ENCODE measurements around the gene GTF2A1L.
"Not testable (repeated sequence)": the region's sequence is repeated elsewhere in the genome, so short reads cannot be mapped to it uniquely, and the experiment has no call there.

The GTF2A1L gene

DNA sequence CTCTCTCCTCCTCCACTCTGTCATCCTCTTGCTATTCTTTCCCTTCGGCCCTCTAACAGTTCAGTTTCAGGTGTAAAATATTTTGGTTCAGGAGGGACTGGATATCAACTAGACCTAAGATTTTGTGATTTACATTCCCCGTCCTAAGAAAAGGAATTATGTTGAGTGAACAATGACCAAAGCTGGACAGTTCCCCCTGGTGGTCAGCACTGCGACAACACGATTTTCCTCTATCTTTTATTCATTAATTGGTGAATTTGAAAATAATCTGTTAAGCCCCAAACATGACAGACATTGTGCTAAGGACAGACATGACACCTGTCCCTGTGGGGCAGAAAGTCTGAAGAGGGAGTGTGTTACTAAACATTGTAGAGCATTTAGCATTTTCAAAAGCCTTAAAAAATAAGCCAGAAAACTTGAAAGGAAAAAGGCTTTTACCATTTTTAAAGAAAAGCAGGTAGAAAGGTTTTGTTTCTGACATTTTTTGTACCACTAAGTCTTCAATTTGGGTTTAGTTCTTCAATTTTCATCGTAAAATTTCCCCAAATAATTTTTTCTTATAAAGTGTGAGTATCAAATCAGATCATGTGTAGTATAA is 28.4 kb upstream of the GTF2A1L start:
- TF ChIP-seq, protein P1, sequence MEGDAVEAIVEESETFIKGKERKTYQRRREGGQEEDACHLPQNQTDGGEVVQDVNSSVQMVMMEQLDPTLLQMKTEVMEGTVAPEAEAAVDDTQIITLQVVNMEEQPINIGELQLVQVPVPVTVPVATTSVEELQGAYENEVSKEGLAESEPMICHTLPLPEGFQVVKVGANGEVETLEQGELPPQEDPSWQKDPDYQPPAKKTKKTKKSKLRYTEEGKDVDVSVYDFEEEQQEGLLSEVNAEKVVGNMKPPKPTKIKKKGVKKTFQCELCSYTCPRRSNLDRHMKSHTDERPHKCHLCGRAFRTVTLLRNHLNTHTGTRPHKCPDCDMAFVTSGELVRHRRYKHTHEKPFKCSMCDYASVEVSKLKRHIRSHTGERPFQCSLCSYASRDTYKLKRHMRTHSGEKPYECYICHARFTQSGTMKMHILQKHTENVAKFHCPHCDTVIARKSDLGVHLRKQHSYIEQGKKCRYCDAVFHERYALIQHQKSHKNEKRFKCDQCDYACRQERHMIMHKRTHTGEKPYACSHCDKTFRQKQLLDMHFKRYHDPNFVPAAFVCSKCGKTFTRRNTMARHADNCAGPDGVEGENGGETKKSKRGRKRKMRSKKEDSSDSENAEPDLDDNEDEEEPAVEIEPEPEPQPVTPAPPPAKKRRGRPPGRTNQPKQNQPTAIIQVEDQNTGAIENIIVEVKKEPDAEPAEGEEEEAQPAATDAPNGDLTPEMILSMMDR (IDR thresholded peaks at IDR 0.05; ENCODE audit: borderline replicate concordance, control extremely low read depth, extremely low read depth, insufficient read depth, missing control alignments): peak; percentile 23
- peak; percentile 40 for DNase-seq (ENCODE audit: low spot score)
- in situ Hi-C loops (cut with MboI; ENCODE audit: low sequenced_read_pairs, unreplicated experiment): no loop called here

GRCh38 chr2:48590017-48590416 is 27.6 kb upstream of the GTF2A1L start:
- in situ Hi-C loops (cut with MboI; ENCODE audit: low sequenced_read_pairs, unreplicated experiment): no loop called here
- DNase-seq (ENCODE audit: low spot score): no peak
- TF ChIP-seq, protein P1 (IDR thresholded peaks at IDR 0.05; ENCODE audit: borderline replicate concordance, control extremely low read depth, extremely low read depth, insufficient read depth, missing control alignments): no peak

DNA sequence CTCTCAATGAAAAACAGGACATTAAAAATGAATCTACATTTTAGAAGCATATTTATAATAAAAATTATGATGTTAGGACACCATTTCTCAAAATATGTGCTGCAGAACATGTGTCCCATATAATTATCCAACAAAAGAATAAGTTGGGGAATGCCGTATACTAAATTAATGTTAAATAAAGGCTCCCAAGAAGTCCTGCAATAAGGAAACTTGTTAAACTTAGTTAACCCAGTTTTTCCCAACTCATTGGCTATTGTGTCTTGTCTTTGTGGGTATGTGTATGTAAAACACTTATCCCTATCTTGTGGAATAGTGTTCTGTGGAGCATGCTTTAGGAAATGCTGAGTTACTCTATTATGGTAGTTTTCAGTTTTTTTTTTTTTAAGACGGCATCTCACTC is 25.6 kb upstream of the GTF2A1L start:
- in situ Hi-C loops (cut with MboI; ENCODE audit: low sequenced_read_pairs, unreplicated experiment): no loop called here
- DNase-seq (ENCODE audit: low spot score): no peak

GRCh38 chr2:48596751-48597150 is 20.9 kb upstream of the GTF2A1L start:
- in situ Hi-C loops (cut with MboI; ENCODE audit: low sequenced_read_pairs, unreplicated experiment); DNase-seq (ENCODE audit: low spot score): not testable (repeated sequence)

More for the DNA sequence above, 25.6 kb upstream of the GTF2A1L start:
- TF ChIP-seq, protein P1 (IDR thresholded peaks at IDR 0.05; ENCODE audit: borderline replicate concordance, control extremely low read depth, extremely low read depth, insufficient read depth, missing control alignments): no peak

- TF ChIP-seq, protein P1 (IDR thresholded peaks at IDR 0.05; ENCODE audit: borderline replicate concordance, control extremely low read depth, extremely low read depth, insufficient read depth, missing control alignments): no peak
- no peak for DNase-seq (ENCODE audit: low spot score)
- in situ Hi-C loops (cut with MboI; ENCODE audit: low sequenced_read_pairs, unreplicated experiment): no loop called here
Observed at GRCh38 chr2:48597492-48597891, 20.2 kb upstream of the GTF2A1L start.

DNA sequence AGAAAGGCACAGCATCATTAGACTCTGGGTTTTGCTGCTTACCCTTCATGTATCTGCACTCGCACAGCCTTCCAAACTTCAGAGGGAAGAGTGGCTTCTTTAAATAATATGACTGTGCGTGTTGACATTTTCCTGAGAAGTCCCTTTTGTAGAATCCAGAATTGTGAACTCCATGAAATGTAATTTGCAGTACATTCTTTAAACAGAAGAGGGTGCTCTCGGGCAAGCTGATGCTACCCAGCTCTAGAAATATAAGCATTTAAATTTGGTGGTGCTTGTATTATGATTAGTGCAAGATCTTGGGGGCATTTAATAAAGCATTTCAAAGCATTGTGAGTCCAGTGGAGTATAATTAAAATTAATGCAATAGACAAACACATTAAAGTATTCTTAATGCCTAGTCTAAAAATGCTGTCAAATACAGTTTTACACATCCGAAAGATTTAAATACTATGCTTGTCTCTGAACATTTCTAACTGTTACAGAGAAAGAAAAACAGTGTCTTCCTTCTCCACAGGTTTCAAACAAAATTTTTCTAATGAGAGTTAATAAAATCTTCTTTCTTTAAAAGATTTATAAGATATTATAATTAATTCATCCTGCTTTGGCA is 17.3 kb upstream of the GTF2A1L start:
- in situ Hi-C loops (cut with MboI; ENCODE audit: low sequenced_read_pairs, unreplicated experiment): no loop called here
- TF ChIP-seq, protein P1 (IDR thresholded peaks at IDR 0.05; ENCODE audit: borderline replicate concordance, control extremely low read depth, extremely low read depth, insufficient read depth, missing control alignments): peak; percentile 61
- DNase-seq (ENCODE audit: low spot score): no peak

GRCh38 chr2:48600917-48601316 is 16.7 kb upstream of the GTF2A1L start:
- in situ Hi-C loops (cut with MboI; ENCODE audit: low sequenced_read_pairs, unreplicated experiment): no loop called here
- DNase-seq (ENCODE audit: low spot score): no peak
- TF ChIP-seq, protein P1 (IDR thresholded peaks at IDR 0.05; ENCODE audit: borderline replicate concordance, control extremely low read depth, extremely low read depth, insufficient read depth, missing control alignments): no peak
